C4-2B (cell line): ENCODE results near the gene FGF10.

Experiments
- CTCF ChIP-seq: fragments of 450-650 bp; conservative IDR thresholded peaks from 2 replicates; pipeline ENCODE4 v1.5.1; 2017; ENCODE audit warnings: mild to moderate bottlenecking
- ZFX ChIP-seq: fragments of 450-650 bp; IDR thresholded peaks from 2 replicates; pipeline ENCODE4 v1.6.1; 2017

- TF ChIP-seq CTCF: no peak
- TF ChIP-seq ZFX: no peak
These were observed 70.3 kb downstream of the FGF10 start for GRCh38 chr5:44318883-44319282.
